Activated CD8-positive, alpha-beta memory T cell treated with anti-CD3 and anti-CD28 coated beads for 24 hours (primary cell): ENCODE results near the gene PDXK.
"Not testable (repeated sequence)": the region's sequence is repeated elsewhere in the genome, so short reads cannot be mapped to it uniquely, and the experiment has no call there.

Experiments
- DNase-seq: peaks from one replicate; pipeline ENCODE4 v3.0.0-alpha.2; 2020

Gene PDXK

GRCh38 chr21:43718872-43719747 is at the start of gene PDXK:
PDXK (plus strand) TSS chr21:43719129; CDS start chr21:43719295, 166 bp downstream.
- peak; percentile 90 for DNase-seq

- no peak for DNase-seq
These were observed 48.9 kb upstream of the PDXK start for GRCh38 chr21:43669828-43670605.

GRCh38 chr21:43675871-43676270 is 43.1 kb upstream of the PDXK start:
- DNase-seq = no peak

- no peak for DNase-seq
These were observed 42.5 kb upstream of the PDXK start for GRCh38 chr21:43676391-43676790.

- DNase-seq = no peak
These were observed 39.0 kb upstream of the PDXK start for GRCh38 chr21:43679951-43680350.

GRCh38 chr21:43680421-43680820 is 38.5 kb upstream of the PDXK start:
- DNase-seq = not testable (repeated sequence)

- DNase-seq = no peak
These were observed 37.3 kb upstream of the PDXK start for GRCh38 chr21:43681650-43682049.

GRCh38 chr21:43684424-43684823 is 34.5 kb upstream of the PDXK start:
- no peak for DNase-seq

GRCh38 chr21:43686811-43687565 is 31.9 kb upstream of the PDXK start:
- no peak for DNase-seq

GRCh38 chr21:43687566-43688399 is 31.1 kb upstream of the PDXK start:
- no peak for DNase-seq

GRCh38 chr21:43688906-43689305 is 30.0 kb upstream of the PDXK start:
- DNase-seq = no peak

- DNase-seq = no peak
These were observed 29.2 kb upstream of the PDXK start for GRCh38 chr21:43689556-43690337.

- DNase-seq = no peak
These were observed 28.6 kb upstream of the PDXK start for GRCh38 chr21:43690346-43690745.

GRCh38 chr21:43691086-43691795 is 27.7 kb upstream of the PDXK start:
- DNase-seq = no peak

GRCh38 chr21:43691801-43692200 is 27.1 kb upstream of the PDXK start:
- DNase-seq = no peak

- no peak for DNase-seq
These were observed 26.0 kb upstream of the PDXK start for GRCh38 chr21:43692949-43693348.

GRCh38 chr21:43693981-43694380 is 24.9 kb upstream of the PDXK start:
- DNase-seq = no peak

- no peak for DNase-seq
These were observed 24.4 kb upstream of the PDXK start for GRCh38 chr21:43694437-43695079.

GRCh38 chr21:43696214-43696613 is 22.7 kb upstream of the PDXK start:
- DNase-seq = no peak
